Fibroblast of lung (primary cell): ENCODE results near the gene PIGN.

Source experiments
- EZH2 ChIP-seq: IDR thresholded peaks from 2 replicates; pipeline ENCODE4 v1.5.1; 2012; ENCODE audit warnings: low read length, control low read depth, mild to moderate bottlenecking; ENCODE audit errors: missing control alignments
- TF ChIP-seq, protein P1 (sequence below), 2 donors: IDR thresholded peaks in 1 of 2; conservative IDR thresholded peaks in 1 of 2; 1 replicate in 1 of 2; 2 replicates in 1 of 2; pipeline ENCODE4 v1.5.1; 2011 to 2012; ENCODE audit warnings: low read length in 2 of 2, control low read depth in 1 of 2, inconsistent platforms in 1 of 2, low read depth in 1 of 2, mild to moderate bottlenecking in 1 of 2

DNA sequence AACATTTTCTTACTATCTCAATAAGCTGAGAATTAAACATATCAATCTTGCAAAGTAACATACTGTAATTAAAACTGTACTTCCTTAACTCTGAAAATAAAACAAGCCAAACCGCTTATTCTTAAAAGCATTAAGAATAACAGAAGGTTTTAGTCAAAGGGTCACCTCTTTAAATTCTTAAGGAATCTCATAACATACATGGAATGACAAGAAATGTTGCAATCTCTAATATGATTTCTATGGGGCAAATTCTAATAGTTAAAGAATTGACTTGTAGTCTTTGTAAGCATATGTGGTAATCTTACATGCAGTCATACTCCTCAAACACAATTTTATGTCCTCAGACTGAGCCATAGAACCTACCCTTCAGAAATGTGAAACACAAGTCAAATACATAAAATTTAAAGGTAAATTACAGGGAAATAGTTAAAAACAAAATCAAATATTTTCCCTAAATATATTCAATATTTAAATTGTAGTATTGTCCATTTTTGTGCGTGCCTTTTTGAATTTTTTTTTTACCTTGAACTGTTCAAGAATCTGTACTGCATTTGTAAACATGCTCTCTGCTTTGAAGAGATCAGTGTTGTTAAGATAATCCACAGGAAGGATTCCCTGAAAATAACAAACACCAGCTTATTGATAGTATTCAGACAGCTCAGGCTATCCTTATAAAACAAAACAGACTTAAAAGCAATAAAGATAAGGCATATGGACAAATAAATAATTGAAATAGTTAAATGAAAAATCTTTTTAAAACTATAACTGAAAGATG is 48.2 kb downstream of the PIGN start:
- TF ChIP-seq, protein P1, sequence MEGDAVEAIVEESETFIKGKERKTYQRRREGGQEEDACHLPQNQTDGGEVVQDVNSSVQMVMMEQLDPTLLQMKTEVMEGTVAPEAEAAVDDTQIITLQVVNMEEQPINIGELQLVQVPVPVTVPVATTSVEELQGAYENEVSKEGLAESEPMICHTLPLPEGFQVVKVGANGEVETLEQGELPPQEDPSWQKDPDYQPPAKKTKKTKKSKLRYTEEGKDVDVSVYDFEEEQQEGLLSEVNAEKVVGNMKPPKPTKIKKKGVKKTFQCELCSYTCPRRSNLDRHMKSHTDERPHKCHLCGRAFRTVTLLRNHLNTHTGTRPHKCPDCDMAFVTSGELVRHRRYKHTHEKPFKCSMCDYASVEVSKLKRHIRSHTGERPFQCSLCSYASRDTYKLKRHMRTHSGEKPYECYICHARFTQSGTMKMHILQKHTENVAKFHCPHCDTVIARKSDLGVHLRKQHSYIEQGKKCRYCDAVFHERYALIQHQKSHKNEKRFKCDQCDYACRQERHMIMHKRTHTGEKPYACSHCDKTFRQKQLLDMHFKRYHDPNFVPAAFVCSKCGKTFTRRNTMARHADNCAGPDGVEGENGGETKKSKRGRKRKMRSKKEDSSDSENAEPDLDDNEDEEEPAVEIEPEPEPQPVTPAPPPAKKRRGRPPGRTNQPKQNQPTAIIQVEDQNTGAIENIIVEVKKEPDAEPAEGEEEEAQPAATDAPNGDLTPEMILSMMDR (conservative IDR thresholded peaks at IDR 0.05 in 1 of 2, IDR thresholded peaks at IDR 0.05 in 1 of 2; ENCODE audit: low read depth in 1 of 2, low read length in 2 of 2) = no peak
- TF ChIP-seq EZH2 = no peak
